Activated CD8-positive, alpha-beta memory T cell treated with anti-CD3 and anti-CD28 coated beads for 1 hour (primary cell): ENCODE data around the gene SYT17.

Experiments
- DNase-seq, 2 donors: peaks; one replicate each; pipeline ENCODE4 v3.0.0-alpha.2; 2020; ENCODE audit warnings: low read depth in 1 of 2; ENCODE audit errors: extremely low read depth in 1 of 2

The SYT17 gene

GRCh38 chr16:19212059-19212458, 44.0 kb downstream of the SYT17 start:
- DNase-seq = no peak

- no peak for DNase-seq
Measured at GRCh38 chr16:19213885-19214284, 45.8 kb downstream of the SYT17 start.

GRCh38 chr16:19215705-19216104, 47.7 kb downstream of the SYT17 start:
- no peak for DNase-seq

- DNase-seq = no peak
Measured at GRCh38 chr16:19218581-19218980, 50.5 kb downstream of the SYT17 start.

GRCh38 chr16:19219836-19220235, 51.8 kb downstream of the SYT17 start:
- DNase-seq = no peak

GRCh38 chr16:19223235-19224170, 55.5 kb downstream of the SYT17 start:
- DNase-seq = no peak

- no peak for DNase-seq
Measured at GRCh38 chr16:19225651-19226050, 57.6 kb downstream of the SYT17 start.

- DNase-seq = no peak
Measured at GRCh38 chr16:19227643-19228042, 59.6 kb downstream of the SYT17 start.

GRCh38 chr16:19228052-19228451, 60.0 kb downstream of the SYT17 start:
- no peak for DNase-seq

GRCh38 chr16:19228575-19228974, 60.5 kb downstream of the SYT17 start:
- no peak for DNase-seq

GRCh38 chr16:19230575-19230974, 62.5 kb downstream of the SYT17 start:
- no peak for DNase-seq

GRCh38 chr16:19231881-19232280, 63.8 kb downstream of the SYT17 start:
- no peak for DNase-seq

- no peak for DNase-seq
Measured at GRCh38 chr16:19232988-19233387, 64.9 kb downstream of the SYT17 start.

GRCh38 chr16:19235478-19235877, 67.4 kb downstream of the SYT17 start:
- DNase-seq = no peak

- DNase-seq = no peak
Measured at GRCh38 chr16:19235886-19236285, 67.8 kb downstream of the SYT17 start.

GRCh38 chr16:19236561-19237209, 68.6 kb downstream of the SYT17 start:
- DNase-seq = no peak

GRCh38 chr16:19238406-19238805, 70.4 kb downstream of the SYT17 start:
- DNase-seq = no peak

- DNase-seq = no peak
Measured at GRCh38 chr16:19239511-19240155, 71.6 kb downstream of the SYT17 start.

- DNase-seq = no peak
Measured at GRCh38 chr16:19240494-19240893, 72.5 kb downstream of the SYT17 start.

GRCh38 chr16:19241512-19241911, 73.5 kb downstream of the SYT17 start:
- no peak for DNase-seq

- no peak for DNase-seq
Measured at GRCh38 chr16:19242186-19242585, 74.1 kb downstream of the SYT17 start.
